Testis (tissue), 2 donors: ENCODE results near the gene UFL1.

Experiments
- POLR2A ChIP-seq: fragments of 450-650 bp; IDR thresholded peaks from one replicate; pipeline ENCODE4 v1.6.1; 2017; ENCODE audit warnings: antibody characterized with exemption, mild to moderate bottlenecking, moderate library complexity
- TF ChIP-seq, protein P1 (sequence below), 3 experiments: fragments of 450-650 bp in 2 of 3; fragments of 200-600 bp in 1 of 3; sonication (generic) in 1 of 3; IDR thresholded peaks; one replicate each; pipeline ENCODE4 v1.5.1; 2016 to 2019; ENCODE audit warnings: antibody characterized with exemption in 3 of 3, mild to moderate bottlenecking in 2 of 3, moderate library complexity in 1 of 3

GRCh38 chr6:96576221-96576620, 54.6 kb downstream of the UFL1 start:
- TF ChIP-seq, protein P1, sequence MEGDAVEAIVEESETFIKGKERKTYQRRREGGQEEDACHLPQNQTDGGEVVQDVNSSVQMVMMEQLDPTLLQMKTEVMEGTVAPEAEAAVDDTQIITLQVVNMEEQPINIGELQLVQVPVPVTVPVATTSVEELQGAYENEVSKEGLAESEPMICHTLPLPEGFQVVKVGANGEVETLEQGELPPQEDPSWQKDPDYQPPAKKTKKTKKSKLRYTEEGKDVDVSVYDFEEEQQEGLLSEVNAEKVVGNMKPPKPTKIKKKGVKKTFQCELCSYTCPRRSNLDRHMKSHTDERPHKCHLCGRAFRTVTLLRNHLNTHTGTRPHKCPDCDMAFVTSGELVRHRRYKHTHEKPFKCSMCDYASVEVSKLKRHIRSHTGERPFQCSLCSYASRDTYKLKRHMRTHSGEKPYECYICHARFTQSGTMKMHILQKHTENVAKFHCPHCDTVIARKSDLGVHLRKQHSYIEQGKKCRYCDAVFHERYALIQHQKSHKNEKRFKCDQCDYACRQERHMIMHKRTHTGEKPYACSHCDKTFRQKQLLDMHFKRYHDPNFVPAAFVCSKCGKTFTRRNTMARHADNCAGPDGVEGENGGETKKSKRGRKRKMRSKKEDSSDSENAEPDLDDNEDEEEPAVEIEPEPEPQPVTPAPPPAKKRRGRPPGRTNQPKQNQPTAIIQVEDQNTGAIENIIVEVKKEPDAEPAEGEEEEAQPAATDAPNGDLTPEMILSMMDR (IDR thresholded peaks at IDR 0.05), result no peak
- TF ChIP-seq POLR2A, result no peak
